GM21723 (cell line): ENCODE results near the gene CYSLTR2.

Experiments used
- ATAC-seq: cut with Tn5 transposase; IDR thresholded peaks from one replicate; pipeline ENCODE4 v1.9.1; 2021; ENCODE audit warnings: mild to moderate bottlenecking, moderate library complexity; ENCODE audit not compliant: unreplicated experiment

CYSLTR2 gene, protein sequence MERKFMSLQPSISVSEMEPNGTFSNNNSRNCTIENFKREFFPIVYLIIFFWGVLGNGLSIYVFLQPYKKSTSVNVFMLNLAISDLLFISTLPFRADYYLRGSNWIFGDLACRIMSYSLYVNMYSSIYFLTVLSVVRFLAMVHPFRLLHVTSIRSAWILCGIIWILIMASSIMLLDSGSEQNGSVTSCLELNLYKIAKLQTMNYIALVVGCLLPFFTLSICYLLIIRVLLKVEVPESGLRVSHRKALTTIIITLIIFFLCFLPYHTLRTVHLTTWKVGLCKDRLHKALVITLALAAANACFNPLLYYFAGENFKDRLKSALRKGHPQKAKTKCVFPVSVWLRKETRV

DNA sequence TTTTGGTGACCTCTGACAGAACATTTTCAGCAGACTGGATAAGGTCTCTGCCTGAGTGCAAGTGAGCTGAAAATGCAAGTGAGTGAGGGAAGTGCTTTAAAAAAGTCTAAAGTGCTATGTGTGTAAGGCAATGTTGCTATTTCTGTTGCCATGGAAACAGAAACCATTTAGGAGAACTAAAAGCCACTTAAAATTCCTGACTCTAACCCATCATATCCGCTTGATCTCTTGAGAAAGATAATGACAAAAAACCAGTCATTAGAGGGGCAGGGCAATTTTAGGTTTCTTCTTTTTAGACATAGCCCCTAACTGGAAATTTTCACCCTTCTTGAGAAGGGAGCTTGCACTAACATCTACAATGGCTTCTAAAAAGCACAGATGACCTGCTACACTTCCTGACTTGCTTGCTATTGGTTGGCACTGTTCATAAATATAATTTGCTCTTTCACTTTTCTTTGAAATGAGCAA is at the start of gene CYSLTR2:
CYSLTR2 (plus strand) TSS at position 458 of the 468 bp plus-strand sequence. CDS start 52,889 bp downstream, outside the sequence.
- peak; percentile 64 for ATAC-seq

DNA sequence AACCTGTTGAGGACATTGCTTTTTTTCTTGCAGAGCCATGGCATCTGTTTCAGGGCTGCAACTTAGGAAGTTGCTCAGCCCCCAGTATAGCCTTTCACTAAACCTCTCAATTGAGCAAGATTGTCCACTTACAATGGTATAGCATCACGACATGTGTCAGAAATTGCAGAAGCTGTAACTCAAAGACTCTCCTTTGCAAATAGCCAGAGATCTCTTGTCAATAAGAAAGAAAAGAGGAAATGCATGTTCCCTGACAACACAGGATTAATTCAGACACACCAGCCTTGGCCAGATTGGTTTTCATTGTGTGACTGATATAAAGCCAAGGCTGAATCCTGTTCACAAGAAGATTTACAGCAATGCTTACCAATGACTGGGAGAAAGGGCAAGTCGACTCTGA is 38.7 kb upstream of the CYSLTR2 start:
- ATAC-seq: no peak

DNA sequence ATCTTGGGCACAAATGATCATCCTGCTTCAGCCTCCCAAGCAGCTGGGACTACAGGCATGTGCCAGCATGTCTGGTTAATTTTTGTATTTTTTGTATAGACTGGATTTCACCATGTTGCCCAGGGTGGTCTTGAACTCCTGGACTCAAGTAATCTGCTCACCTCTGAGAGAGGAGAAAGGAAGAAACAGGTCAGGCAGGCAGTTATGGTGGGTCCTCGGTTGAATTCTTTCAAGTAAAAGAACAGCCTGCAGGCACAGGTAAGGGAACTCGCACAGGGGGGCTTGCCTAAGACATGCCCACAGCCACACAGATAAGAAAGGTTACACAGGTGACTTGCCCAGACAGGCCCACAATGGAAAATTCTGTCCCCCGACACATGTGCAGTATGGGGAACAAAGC is 34.8 kb upstream of the CYSLTR2 start:
- ATAC-seq: no peak

DNA sequence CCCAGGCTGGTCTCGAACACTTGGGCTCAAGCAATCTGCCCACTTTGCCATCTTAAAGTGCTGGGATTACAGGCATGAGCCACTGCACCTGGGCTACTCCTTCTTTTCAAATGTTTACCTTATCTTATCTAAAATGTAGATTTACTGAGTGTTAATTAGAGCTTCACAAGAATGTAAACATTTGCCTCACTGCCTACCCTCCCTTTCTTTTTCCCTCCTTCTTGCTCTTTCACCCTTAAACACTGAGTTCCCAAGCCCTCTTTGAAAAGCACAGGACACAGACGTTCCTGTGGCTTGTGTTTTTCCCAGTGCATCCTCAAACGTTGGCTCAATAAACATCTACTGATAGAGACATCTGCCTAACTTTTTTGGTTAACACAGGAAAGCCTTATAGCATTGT is 32.7 kb upstream of the CYSLTR2 start:
- ATAC-seq: no peak

DNA sequence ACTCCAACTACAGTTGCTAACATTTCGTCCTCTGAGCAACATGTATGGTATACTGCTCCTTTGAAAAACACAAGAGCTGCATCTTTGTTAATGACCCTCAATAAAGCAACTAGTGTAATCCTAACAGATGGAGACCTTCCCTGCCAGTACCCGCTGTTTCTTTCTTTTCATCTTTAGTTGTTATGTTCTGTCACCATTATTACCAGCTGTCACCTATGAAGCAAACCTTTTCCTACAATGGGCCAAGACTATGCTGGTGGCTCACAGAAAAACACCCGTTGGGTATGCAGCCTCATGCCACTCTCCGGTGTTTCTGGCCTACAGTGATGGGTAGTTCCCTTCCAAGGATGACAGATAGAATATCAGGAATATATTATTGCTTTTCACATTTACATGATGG is 29.7 kb upstream of the CYSLTR2 start:
- no peak for ATAC-seq

DNA sequence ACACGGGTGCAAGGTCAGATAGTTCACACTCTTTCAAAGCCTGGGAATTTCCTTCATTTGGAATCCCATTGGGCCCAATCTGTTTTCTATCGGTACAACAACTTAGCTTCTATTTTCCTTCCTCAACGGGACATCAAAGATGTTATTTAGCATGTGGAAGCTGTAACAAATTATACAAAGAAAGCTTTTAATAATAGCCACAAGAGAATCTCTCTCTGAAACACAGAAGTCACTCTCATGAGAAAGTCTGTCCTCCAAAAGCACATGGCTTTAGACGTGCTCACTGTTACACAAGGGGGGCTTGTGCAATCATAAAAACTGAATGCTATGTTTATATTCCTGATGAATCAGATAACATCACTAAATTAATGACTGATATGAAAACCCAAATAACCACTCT is 28.9 kb upstream of the CYSLTR2 start:
- no peak for ATAC-seq

DNA sequence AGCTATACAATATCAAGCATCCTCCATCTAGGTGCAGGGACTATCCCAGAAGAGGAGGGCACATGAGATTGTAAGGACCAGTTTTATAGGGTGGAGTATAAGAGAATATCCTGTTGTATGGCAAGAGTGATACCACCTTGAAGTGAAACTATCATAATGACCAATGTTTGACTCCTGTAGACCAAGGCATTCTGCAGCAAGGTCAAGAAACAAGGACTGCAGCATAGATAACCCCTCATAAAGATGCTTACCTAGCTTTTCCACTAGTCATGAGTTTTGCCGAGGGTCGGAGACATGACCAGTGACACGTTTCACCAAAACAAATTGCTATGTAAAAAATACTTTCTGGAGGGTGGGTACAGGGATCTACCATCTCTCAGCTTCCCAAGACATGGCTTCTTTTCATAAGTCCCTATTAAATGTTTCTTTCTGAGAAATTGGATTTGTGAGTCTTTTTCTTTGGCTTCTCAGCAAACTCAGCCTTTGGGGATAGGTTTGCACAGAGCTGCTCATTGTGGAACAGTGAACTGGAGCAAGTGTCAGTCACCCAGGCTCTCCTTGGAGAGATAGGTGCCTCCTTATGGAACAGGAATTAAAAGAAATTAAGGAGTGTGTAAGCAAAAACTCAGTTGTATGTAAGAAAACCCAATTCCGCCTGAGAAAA is 28.2 kb upstream of the CYSLTR2 start:
- ATAC-seq: no peak

DNA sequence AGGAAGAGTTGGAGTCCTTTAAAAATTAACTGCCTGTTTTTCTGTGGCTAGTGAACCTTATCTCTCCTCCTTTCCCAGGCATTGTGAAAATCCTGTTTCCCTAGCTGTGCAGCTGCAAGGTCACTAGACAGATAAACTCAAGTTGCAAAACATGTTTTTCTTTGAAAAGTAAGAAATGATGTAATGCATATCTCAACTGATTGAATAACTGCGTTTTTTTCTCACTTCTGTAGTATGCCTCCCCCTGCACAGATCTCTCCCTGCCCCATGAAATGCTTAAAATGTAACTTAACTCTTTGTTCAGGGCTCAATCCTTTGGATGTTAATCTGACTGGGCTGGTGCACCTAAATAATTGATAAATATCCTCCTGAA is 27.7 kb upstream of the CYSLTR2 start:
- no peak for ATAC-seq

DNA sequence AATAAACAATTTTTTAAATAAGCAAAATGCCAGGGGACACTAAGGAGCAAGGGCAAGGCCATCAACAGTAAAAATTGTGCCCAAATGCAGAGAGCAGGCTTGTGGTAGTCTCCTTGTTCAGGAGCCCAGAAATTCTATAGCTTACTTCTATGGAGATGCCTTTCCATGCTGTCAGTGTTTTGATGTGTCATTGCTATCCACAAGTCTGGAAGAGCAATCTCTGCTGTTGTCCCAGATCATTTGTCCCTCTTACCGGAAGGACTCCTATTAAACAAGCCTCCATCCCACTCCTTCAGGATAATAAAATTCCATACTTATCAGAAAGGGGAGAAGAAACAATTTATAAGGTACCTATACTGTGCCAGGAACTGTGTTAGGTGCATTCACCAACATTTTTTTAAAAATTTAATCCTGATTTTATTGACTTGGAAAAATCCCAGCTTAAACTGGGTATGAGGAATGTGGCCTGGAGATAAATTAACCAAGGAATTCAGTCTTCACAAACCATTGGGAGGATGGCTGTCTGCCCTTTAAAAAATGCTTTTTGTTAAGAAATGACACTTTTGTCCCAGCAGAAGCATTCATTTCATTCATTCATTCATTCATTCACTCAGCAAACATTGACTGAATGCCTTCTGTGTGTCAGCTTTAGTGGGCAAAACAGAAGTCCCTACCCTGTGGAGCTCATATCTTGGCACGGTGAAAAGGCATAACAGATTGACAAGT is 26.8 kb upstream of the CYSLTR2 start:
- no peak for ATAC-seq

DNA sequence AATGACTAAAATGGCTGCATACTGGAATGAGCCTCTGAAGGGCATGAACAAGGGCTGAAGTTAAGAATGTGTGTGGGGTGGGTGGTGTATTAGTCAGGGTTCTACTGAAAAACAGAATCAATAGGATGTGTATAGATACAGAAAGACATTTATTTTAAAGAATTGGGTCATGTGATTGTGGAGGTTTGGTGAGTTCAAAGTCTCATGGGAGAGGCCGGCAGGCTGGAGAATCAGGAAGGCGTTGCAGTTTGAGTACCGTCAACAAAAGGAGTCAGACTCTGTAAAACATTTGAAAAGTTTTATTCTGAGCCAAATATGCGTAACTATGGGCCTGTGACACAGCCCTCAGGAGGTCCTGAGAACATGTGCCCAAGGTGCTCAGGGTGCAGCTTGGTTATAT is 24.5 kb upstream of the CYSLTR2 start:
- ATAC-seq: no peak

DNA sequence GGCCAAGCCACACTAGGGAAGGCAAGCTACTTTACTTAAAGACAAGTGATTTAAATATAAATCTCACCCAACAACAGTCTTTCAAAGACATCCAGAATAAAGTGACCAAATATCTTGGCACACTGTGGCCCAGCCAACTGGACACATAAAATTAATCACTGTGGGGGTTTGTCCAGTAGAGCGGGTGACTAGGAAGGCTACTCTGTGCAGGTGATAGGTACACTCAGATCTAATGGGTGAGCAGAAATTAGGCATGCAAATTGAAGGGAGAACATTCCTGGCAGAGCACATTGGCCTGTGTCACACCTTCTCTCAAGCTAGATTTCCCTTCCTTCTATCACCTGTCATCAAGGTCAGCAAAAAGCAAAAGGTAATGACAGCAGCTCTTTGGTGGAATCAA is 23.4 kb upstream of the CYSLTR2 start:
- ATAC-seq: no peak

DNA sequence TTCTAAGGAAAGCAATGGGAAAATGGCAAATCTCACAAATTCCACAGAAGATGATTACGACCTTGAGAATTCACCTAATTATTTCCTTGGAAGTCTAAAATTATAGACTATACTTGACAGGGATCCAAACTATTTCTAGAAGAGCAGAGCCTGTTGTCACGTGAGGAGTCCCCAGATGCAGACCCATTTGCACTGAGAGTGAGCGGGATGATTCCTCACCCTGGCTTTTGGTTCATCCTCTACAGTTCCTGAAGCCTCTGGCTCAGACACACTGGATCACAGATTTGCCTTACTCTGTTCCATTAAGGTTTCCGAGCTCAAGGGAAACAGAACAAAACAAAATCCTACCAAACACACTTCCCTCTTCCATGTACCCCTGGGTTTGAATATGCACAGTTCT is 23.0 kb upstream of the CYSLTR2 start:
- ATAC-seq: no peak

DNA sequence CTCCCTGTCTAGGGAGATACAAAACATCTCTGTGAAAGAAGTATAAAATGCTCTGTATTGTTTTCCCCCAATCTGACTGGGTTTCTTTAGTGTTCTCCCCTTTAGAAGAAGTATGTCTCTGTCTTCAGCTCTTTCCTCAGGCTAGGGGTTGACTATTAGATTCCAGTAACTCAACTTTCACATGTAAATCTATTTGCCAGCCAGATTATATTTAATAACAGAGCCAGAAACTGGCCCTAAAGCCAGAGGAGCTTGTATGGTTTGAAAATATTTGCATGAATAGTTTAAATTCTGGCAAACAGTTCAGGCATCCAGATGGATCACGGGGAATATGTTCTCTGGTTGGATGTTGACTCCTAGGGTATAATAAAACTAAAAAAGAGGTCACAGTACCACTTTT is 22.3 kb upstream of the CYSLTR2 start:
- ATAC-seq: no peak

DNA sequence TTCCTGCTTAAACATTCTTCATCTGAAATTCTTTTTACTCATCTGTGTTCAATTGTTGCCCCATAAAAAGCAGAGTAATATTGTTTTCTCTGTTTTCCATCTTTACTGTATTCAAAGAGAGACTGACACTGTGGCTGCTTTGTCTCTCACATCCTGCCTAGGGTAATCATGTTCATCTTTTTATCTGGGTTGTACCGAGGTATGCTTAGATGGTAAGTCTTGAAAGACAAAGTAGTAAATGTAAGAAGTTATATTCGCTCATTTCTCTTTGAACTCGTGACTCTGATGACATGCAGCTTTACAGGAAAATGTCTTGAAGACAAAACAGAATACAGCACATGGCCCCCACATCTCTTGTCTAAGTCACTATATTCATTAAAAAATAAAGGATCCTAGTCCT is 20.0 kb upstream of the CYSLTR2 start:
- no peak for ATAC-seq

DNA sequence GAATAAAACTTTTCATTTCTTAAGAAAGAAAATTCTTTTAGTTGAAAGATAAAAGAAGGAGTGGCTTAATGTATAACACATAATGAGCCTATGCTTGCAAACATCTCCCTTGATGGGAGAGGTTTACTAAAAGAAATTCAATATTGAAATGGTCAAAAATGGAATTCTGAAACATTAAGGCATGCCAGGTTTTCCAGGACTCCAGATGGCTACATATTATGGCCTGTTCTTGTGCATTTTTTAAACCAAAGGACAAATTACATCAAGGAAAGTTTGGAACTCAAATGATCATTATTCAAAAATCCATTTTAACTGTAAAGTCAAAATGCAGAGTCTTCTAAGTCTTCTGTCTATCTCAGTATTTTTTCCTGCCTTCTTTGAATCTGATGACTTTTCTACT is 19.1 kb upstream of the CYSLTR2 start:
- ATAC-seq: no peak

DNA sequence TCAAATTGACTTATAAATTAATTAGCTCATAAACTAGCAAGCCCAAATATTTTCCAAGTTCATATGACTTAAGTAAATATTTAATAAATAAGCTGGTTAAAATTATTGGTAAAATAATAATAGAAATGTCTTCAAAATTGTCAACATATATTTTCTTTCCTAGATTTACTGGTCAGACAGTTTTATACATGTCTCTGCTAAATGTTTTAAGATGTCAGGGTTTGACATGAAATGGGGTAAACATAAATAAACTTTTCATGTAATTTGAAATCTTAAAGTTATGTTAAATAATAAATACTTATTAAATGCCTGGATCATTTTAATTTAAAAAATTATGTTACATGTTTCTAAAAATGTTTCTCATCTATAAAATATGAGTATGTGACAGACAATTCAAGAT is 18.3 kb upstream of the CYSLTR2 start:
- ATAC-seq: no peak

DNA sequence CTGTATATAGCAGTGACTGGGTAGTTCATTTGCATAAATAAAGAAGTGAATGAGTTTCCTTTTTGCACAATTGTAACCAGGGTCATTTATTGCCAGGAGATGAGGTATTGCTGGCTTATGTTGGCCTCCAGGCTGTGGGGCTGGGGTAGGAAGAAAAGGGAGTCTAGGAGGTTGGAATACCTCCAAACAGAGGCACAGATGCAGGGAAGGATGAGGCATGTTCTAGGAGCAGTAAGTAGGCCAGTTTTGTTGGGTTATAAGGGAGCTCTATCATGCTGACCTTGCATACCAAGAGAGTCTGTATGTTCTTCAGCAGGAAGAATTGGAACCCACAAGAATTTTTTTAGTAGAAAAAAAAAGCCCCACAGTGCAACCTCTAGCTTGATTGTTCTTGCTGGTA is 17.2 kb upstream of the CYSLTR2 start:
- no peak for ATAC-seq

DNA sequence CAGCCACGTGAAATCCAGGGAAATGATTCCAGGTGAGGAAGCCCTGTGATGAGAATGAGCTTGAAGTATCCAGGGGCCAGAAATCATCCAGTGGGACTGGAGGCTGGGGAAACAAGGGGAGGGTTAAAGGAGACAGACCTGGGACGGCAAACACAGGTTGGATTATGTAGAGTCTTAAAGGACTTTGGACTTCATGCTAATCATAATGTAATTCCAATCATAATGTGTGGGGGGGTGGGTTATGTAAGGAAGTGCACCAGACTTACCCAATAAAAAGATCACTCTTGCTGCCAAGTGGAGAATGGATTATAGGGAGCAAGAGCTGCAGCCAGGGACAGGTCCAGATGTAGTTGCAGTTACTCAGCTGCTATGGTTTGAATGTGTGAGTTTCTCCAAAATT is 16.1 kb upstream of the CYSLTR2 start:
- no peak for ATAC-seq

DNA sequence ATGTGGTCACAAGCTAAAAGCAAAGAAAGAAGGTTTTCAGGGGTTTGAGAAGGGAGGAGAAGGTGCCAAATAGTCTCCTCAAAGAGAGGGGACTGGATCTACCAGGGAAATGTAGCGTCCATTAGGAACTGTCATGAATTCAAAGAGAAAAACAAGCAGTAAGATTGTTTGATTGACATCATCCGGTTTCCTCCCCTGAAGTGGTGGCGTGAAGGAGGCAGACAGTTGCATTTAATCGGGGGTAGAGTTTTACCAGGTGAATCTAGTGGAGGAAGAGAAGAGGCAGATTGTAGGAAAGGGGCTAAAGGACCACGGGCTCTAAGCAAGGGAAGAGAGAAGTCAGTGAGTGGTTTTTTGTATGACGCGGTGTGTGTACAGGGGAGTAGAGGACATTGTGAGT is 13.0 kb upstream of the CYSLTR2 start:
- ATAC-seq: no peak

DNA sequence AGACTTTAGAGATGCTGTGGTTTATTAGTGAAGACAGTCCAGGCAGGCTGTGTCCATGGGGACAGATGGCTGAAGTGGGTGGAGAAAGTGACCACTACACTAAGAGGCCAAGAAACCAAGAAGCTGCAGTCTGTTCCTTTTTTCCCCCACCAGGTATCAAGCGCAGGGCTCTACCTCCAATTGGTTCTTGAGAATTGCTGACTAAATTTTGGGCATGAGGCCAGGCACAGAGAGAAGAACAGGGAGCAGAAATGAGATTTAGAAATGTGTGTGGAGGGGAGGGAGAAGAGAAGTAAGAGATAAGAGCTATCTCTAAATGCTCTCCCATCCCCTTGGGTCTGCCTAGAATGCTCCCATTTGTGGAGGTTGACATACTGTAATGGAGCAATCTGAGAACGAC is 12.3 kb upstream of the CYSLTR2 start:
- ATAC-seq: no peak

DNA sequence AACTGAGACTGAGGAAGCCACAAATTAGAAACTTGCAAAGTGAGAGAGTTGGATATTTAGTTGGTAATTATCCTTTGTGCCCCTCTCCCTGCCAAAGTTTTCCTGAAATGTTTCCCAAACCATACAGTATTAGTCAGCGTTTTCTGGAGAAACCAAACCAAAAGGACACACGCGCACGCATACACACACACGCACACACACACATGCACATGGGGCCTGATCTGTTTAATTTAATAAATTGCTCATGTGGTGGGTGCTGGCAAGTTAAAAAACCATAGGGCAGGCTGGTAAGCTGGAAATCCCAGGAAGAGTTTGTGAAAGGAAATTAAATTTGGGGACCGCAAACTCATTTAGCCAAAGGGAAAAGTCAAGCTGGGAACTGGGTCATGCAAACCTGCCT is 11.7 kb upstream of the CYSLTR2 start:
- no peak for ATAC-seq

DNA sequence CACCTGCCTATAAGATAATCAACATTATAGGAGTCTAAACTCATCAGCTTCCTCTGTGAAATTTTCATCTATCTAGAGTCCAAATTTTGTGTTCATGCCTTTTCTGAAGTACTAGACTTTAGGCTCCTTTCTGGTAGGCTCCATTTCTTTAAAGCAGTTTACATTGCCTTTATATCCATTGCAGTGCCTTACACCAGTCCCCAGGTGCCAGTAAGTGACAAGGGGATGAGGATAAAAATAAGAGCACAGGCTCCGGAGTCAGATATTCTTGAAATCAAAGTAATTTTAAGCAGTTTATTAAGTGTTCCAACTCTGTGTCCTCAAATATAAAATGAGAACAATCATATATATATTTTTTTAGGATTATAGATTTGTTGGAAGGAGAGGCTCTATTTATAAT is 10.6 kb upstream of the CYSLTR2 start:
- no peak for ATAC-seq
